Hepatocyte (in vitro differentiated cells): ENCODE results near the gene KLHL1. TPM values are rescaled to one million over a fixed set of nuclear protein-coding genes. Genes with fewer than 3 reads are reported as not detected.

Source experiments
- DNase-seq: peaks from one replicate; pipeline ENCODE4 v3.0.0-alpha.2; 2016; ENCODE audit warnings: low spot score
- H2AFZ ChIP-seq: fragments of 200-600 bp; sonication (generic); 2 replicates; pipeline ENCODE4 v1.6.0; 2016; ENCODE audit warnings: antibody characterized with exemption, mild to moderate bottlenecking
- H3K27ac ChIP-seq: fragments of 200-600 bp; sonication (generic); 2 replicates; pipeline ENCODE4 v1.5.1; 2016; ENCODE audit warnings: mild to moderate bottlenecking
- H3K27me3 ChIP-seq: fragments of 200-600 bp; sonication (generic); 2 replicates; pipeline ENCODE4 v1.6.1; 2016
- H3K36me3 ChIP-seq: fragments of 200-600 bp; sonication (generic); replicated peaks from 2 replicates; pipeline ENCODE4 v1.5.1; 2016; ENCODE audit warnings: low read depth; ENCODE audit not compliant: insufficient read depth
- H3K4me1 ChIP-seq: fragments of 200-600 bp; sonication (generic); 2 replicates; pipeline ENCODE4 v1.5.1; 2016; ENCODE audit warnings: mild to moderate bottlenecking, moderate library complexity; ENCODE audit not compliant: insufficient read depth
- H3K4me2 ChIP-seq: fragments of 200-600 bp; sonication (generic); 2 replicates; pipeline ENCODE4 v1.6.0; 2016
- H3K4me3 ChIP-seq: fragments of 200-600 bp; sonication (generic); 2 replicates; pipeline ENCODE4 v1.5.1; 2016; ENCODE audit warnings: mild to moderate bottlenecking
- H3K79me2 ChIP-seq: fragments of 200-600 bp; sonication (generic); 2 replicates; pipeline ENCODE4 v1.6.0; 2017; ENCODE audit warnings: mild to moderate bottlenecking
- H3K9me2 ChIP-seq: fragments of 200-600 bp; sonication (generic); replicated peaks from 2 replicates; pipeline ENCODE4 v1.6.0; 2017; ENCODE audit warnings: mild to moderate bottlenecking; ENCODE audit not compliant: insufficient read depth
- H3K9me3 ChIP-seq: fragments of 200-600 bp; sonication (generic); 2 replicates; pipeline ENCODE4 v1.5.1; 2016; ENCODE audit warnings: low read depth, mild to moderate bottlenecking
- H4K20me1 ChIP-seq: fragments of 200-600 bp; sonication (generic); 2 replicates; pipeline ENCODE4 v1.6.0; 2016; ENCODE audit warnings: mild to moderate bottlenecking; ENCODE audit not compliant: insufficient read depth, poor library complexity, severe bottlenecking
- CTCF ChIP-seq: fragments of 200-600 bp; sonication (generic); IDR thresholded peaks from 2 replicates; pipeline ENCODE4 v1.5.1; 2016; ENCODE audit warnings: antibody characterized with exemption, mild to moderate bottlenecking; ENCODE audit not compliant: poor library complexity
- EZH2 ChIP-seq: fragments of 200-600 bp; sonication (generic); IDR thresholded peaks from 2 replicates; pipeline ENCODE4 v1.6.1; 2016; ENCODE audit warnings: antibody characterized with exemption, mild to moderate bottlenecking, borderline replicate concordance
- EZH2phosphoT487 ChIP-seq: fragments of 200-600 bp; sonication (generic); IDR thresholded peaks from one replicate; pipeline ENCODE4 v1.6.1; 2018; ENCODE audit warnings: antibody characterized with exemption, mild to moderate bottlenecking, low read depth, moderate library complexity; ENCODE audit not compliant: unreplicated experiment, severe bottlenecking
- WGBS: methylation state at CpG from one replicate; pipeline ENCODE4 v1.1.6; 2016; ENCODE audit warnings: low lambda C conversion rate; ENCODE audit errors: missing lambda C conversion rate; 5-methylcytosine and 5-hydroxymethylcytosine counted together
- polyA plus RNA-seq: library from polyadenylated mRNA; unstranded; fragments of >200 nt; fragmentation: Nextera tagmentation; extraction: Ambion mirVana; gene quantifications from 2 replicates; pipeline ENCODE4 v1.2.1, GENCODE V29; 2016
- total RNA-seq: library from RNA; depleted of rRNA; stranded (reverse); fragments of >200 nt; gene quantifications from 2 replicates; pipeline ENCODE4 v1.2.3, GENCODE V29; 2014

KLHL1 gene
- total and polyA plus RNA-seq, 2 experiments from 2014 or later: 1.2 TPM

- no peak overlapping the region for H3K4me2 ChIP-seq
- no peak overlapping the region for H2AFZ ChIP-seq
- no peaks in the 10 kb centered on the region for H3K36me3 ChIP-seq
- no peak overlapping the region for H3K4me3 ChIP-seq
- no peaks in the 10 kb centered on the region for H3K9me2 ChIP-seq
- WGBS: 70% methylated on average over 3 of the region's 3 CpGs
- no peaks in the 10 kb centered on the region for H3K4me1 ChIP-seq
- no peaks in the 10 kb centered on the region for H4K20me1 ChIP-seq
- H3K27ac ChIP-seq: no peak overlapping the region
- H3K27me3 ChIP-seq: no peaks in the 10 kb centered on the region
- no peak for TF ChIP-seq EZH2phosphoT487
- TF ChIP-seq CTCF: no peak
- no peak for TF ChIP-seq EZH2
- H3K79me2 ChIP-seq: no peaks in the 10 kb centered on the region
- no peaks in the 10 kb centered on the region for H3K9me3 ChIP-seq
- no peak for DNase-seq
Measured at GRCh38 chr13:69948016-69948415, 160.2 kb downstream of the KLHL1 start.

GRCh38 chr13:69947582-69947981 lies 160.7 kb downstream of the KLHL1 start:
- Histone ChIP-seq H3K4me1 (no peaks in the 10 kb centered on the region), H3K9me2 (no peaks in the 10 kb centered on the region), H4K20me1 (no peaks in the 10 kb centered on the region), H3K79me2 (no peaks in the 10 kb centered on the region), H3K9me3 (no peaks in the 10 kb centered on the region), H2AFZ (no peak overlapping the region), H3K4me3 (no peak overlapping the region), H3K27me3 (no peaks in the 10 kb centered on the region), H3K36me3 (no peaks in the 10 kb centered on the region), H3K27ac (no peak overlapping the region), H3K4me2 (no peak overlapping the region)
- DNase-seq: no peak
- TF ChIP-seq EZH2phosphoT487: no peak
- TF ChIP-seq EZH2: no peak
- no peak for TF ChIP-seq CTCF
- 75% methylated on average over 2 of the region's 2 CpGs for WGBS

GRCh38 chr13:69946511-69946910 lies 161.7 kb downstream of the KLHL1 start:
- Histone ChIP-seq H2AFZ (no peak overlapping the region), H3K36me3 (no peaks in the 10 kb centered on the region), H3K79me2 (no peaks in the 10 kb centered on the region), H3K4me3 (no peak overlapping the region), H4K20me1 (no peaks in the 10 kb centered on the region), H3K4me2 (no peak overlapping the region), H3K4me1 (no peaks in the 10 kb centered on the region), H3K9me3 (no peaks in the 10 kb centered on the region), H3K27ac (no peak overlapping the region), H3K9me2 (no peaks in the 10 kb centered on the region), H3K27me3 (no peaks in the 10 kb centered on the region)
- 86% methylated on average over 1 of the region's 1 CpG for WGBS
- no peak for TF ChIP-seq EZH2phosphoT487
- no peak for DNase-seq

GRCh38 chr13:69935043-69935442 lies 173.2 kb downstream of the KLHL1 start:
- no peak overlapping the region for H3K4me3 ChIP-seq
- H3K9me3 ChIP-seq: no peaks in the 10 kb centered on the region
- H3K9me2 ChIP-seq: no peaks in the 10 kb centered on the region
- no peaks in the 10 kb centered on the region for H3K4me1 ChIP-seq
- no peak overlapping the region for H3K27ac ChIP-seq
- H3K4me2 ChIP-seq: no peak overlapping the region
- WGBS: 70% methylated on average over 2 of the region's 2 CpGs
- no peak for DNase-seq
- no peaks in the 10 kb centered on the region for H3K79me2 ChIP-seq
- no peaks in the 10 kb centered on the region for H4K20me1 ChIP-seq
- no peaks in the 10 kb centered on the region for H3K27me3 ChIP-seq
- H3K36me3 ChIP-seq: no peaks in the 10 kb centered on the region
- H2AFZ ChIP-seq: no peak overlapping the region
- no peak for TF ChIP-seq CTCF
- TF ChIP-seq EZH2phosphoT487: no peak
- TF ChIP-seq EZH2: no peak
